ENCODE measurements around the gene WFDC12.
"Not testable (repeated sequence)": the region's sequence is repeated elsewhere in the genome, so short reads cannot be mapped to it uniquely, and the experiment has no call there.

WFDC12 gene

DNA sequence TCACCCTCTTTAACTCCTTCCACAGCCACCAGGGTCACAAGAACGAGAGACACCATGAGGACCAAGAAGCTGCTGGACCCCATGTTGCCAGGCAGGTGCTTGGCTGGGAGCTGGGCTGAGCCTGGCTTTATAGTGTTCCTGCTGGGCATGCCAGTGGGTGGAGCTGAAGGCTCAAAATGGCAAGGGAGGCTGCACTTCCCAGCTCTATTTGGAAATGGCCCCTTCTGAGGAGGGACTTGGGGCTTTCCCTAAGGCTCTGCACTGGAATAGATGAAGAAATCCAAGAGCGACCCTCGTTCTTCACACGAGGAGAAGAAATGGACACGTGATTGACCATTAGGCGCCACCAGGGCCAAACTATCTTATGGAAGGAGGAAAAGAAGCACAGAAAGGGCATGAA is at the start of gene WFDC12:
WFDC12 (minus strand) TSS at position 101 of the 400 bp plus-strand sequence; CDS start at position 83, 18 bp downstream.
- no peak for DNase-seq (ENCODE audit: low spot score)

- DNase-seq (ENCODE audit: low spot score): no peak
Measured at GRCh38 chr20:45173522-45173921, 49.3 kb upstream of the WFDC12 start.

GRCh38 chr20:45164906-45165305 is 40.6 kb upstream of the WFDC12 start:
- no peak for DNase-seq (ENCODE audit: low spot score)

GRCh38 chr20:45163083-45163803 is 39.0 kb upstream of the WFDC12 start:
- DNase-seq (ENCODE audit: low spot score): no peak

- peak; percentile 44 for DNase-seq (ENCODE audit: low spot score)
Measured at GRCh38 chr20:45157962-45158361, 33.7 kb upstream of the WFDC12 start.

GRCh38 chr20:45156713-45157112 is 32.4 kb upstream of the WFDC12 start:
- no peak for DNase-seq (ENCODE audit: low spot score)

GRCh38 chr20:45154794-45155193 is 30.5 kb upstream of the WFDC12 start:
- not testable (repeated sequence) for DNase-seq (ENCODE audit: low spot score)

- DNase-seq (ENCODE audit: low spot score): no peak
Measured at GRCh38 chr20:45154183-45154582, 29.9 kb upstream of the WFDC12 start.

GRCh38 chr20:45153752-45154151 is 29.5 kb upstream of the WFDC12 start:
- DNase-seq (ENCODE audit: low spot score): no peak

- no peak for DNase-seq (ENCODE audit: low spot score)
Measured at GRCh38 chr20:45153147-45153546, 28.9 kb upstream of the WFDC12 start.

- DNase-seq (ENCODE audit: low spot score): no peak
Measured at GRCh38 chr20:45152405-45152804, 28.1 kb upstream of the WFDC12 start.

DNA sequence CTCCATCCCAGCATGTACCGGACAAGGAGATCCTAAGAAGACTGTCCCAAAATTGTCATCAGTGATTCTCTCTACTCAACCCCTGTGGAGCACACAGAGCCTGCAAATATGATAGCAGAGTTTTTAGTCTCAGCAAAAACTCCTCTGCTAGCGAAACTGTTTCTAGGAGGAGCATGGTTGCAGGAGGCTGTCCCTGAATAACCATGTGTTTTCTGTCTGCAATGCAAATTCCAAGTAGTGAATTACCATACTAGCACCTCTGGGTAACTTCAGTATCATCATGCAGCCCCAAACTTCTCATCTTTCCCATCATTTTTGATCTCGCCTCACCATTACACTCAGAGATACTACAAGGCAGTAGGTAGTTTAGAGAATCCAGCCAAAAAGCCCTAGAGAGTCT is 24.8 kb upstream of the WFDC12 start:
- DNase-seq (ENCODE audit: low spot score): no peak

- no peak for DNase-seq (ENCODE audit: low spot score)
Measured at GRCh38 chr20:45140836-45141235, 16.6 kb upstream of the WFDC12 start.

GRCh38 chr20:45139733-45140375 is 15.6 kb upstream of the WFDC12 start:
- DNase-seq (ENCODE audit: low spot score): not testable (repeated sequence)

DNA sequence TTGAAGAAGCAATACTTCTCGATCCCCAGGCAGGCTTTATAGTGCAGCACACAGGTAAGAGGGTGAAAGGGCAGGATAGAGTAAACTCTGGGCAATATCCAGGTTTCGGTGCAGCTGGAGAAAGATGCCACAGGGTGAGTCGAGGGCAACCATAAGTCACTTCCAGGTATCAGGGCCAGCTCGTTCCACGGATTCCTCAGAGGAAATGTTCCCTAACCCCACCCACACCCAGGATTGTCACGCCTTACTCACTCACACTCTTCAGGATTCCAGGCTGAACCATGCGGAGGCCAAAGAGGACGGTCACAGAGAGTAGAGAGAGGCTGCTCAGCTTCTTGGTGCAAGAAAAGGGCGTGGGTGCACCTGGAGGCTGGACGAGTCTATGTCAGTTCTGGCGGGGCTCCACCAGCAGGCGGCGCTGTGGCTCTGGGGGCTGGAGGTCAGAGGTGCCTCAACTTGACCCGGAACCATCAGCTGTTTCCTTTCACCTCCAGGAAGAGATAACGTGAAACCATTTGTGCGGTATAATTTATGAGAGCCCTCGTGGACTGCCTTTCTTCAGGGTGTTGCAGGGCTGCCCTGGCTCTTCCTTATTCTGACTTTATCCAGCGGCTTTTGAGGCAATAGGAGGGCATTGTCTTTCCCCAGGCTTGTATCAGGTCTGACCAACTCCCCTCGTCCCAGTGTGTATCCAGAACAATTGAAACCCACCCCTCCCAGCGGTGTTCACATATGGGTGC is 14.5 kb upstream of the WFDC12 start:
- peak; percentile 45 for DNase-seq (ENCODE audit: low spot score)

GRCh38 chr20:45136911-45137310 is 12.6 kb upstream of the WFDC12 start:
- no peak for DNase-seq (ENCODE audit: low spot score)

DNA sequence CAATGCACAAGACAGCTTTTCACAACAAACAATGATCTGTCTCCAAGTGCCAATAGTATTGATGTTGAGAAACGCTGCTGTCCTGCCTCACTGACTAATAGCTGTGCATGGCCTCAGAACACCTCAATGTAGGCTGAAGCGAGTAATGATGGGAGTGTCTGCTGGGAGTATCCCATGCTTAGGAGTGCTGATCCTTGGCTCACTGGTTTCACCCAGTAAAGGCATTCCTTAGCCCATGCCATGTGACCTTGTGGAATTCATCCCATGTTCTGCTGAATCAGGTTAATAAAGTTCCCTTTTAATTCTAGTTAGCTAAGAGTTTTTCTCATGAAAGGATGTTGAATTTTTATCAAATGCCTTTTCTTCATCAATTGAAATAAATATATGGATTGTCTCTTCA is 3.8 kb upstream of the WFDC12 start:
- DNase-seq (ENCODE audit: low spot score): no peak

- no peak for DNase-seq (ENCODE audit: low spot score)
Measured at GRCh38 chr20:45121388-45121787, 2.9 kb downstream of the WFDC12 start.

- no peak for DNase-seq (ENCODE audit: low spot score)
Measured at GRCh38 chr20:45119556-45120266, 4.6 kb downstream of the WFDC12 start.

DNA sequence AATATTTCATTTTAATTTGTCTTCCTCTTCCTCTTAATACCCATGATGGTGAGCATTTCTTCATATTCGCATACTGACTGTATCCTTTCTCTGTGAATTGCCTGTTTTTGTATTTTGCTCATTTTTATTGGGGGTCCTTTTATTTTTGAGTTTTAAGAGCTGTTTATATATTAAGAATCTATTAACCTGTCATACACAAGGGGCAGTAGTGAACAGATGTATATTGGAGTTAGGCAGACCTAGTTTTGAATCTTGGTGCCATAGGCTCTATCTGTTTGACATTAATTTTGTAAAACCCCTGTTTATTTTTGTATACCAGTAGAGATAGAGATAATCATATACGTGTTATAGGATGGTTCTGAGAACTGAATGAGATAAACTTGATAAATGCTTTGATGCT is 6.2 kb downstream of the WFDC12 start:
- no peak for DNase-seq (ENCODE audit: low spot score)

GRCh38 chr20:45117581-45117980 is 6.7 kb downstream of the WFDC12 start:
- no peak for DNase-seq (ENCODE audit: low spot score)

GRCh38 chr20:45115829-45116228 is 8.4 kb downstream of the WFDC12 start:
- peak; percentile 5 for DNase-seq (ENCODE audit: low spot score)

Measured in AG20443 (cell line).